Stimulated activated CD8-positive, alpha-beta memory T cell treated with anti-CD3 and anti-CD28 coated beads, Interleukin-7, amount 100 ng/mL, for 1 hour (primary cell): ENCODE results near the gene PLCXD1.
A peak's percentile ranks its signal among the peaks of the same experiment; 100 is the strongest.
"Not testable (repeated sequence)": the region's sequence is repeated elsewhere in the genome, so short reads cannot be mapped to it uniquely, and the experiment has no call there.

ENCODE experiments used
- DNase-seq, 2 donors: peaks; one replicate each; pipeline ENCODE4 v3.0.0-alpha.2; 2020; ENCODE audit warnings: low read depth in 2 of 2

The PLCXD1 gene

DNA sequence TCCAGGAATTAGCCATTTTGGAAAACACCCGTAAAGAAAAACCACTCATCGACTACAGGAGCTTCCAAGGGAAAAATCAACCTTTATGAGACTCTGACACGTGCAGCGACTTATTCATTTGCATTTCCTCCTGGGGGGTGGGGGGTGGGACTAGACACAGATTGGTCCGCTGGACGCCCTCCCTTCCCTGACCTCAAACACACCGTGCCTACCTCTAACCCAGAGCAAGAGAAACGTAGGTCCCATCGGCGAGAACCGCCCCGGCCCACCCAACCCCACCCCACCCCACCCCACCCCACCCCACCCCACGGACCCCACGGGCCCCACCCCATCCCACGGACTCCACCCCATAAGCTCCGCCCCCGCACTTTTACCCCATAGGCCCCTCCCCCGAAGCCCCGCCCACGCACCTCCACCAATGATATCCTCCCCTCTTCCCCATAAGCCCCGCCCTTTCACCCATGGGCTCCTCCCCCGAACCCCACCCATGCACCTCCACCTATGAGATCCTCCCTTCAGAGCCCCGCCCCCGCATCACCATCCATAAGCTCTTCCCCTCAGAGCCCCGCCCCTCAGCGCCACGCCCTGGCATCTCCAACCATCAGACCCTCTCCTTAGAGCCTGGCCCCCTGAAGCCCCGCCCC lies 36.4 kb downstream of the PLCXD1 start:
- no peak for DNase-seq

DNA sequence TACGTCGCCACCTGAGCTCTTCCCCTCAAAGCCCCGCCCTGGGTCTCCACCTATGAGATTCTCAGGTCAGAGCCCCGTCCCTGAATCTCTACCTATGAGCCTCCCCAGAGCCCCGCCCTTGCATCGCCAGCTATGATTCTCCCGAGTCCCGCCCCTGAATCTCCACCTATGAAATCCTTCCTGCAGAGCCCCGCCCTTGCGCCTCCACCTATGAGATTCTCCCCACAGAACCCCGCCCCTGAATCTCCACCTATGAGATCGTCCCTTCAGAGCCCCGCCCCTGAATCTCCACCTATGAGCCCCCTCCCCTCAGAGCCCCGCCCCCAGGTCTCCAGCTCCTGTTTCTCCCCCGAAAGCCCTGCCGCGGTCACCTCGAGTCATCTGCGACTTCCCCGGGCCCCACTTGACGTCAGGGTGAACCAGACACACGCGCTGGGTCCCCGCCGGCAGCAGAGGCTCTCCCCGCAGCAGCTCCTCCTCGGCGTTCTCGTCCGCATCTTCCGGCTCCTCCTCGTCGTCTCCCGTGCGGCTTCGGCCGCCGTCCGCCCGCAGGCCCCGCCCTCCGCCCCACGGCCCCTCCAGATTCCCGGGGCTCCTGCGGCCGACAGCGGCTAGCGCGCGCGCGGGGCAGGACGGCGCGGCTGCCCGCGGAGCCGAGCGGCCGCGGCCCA lies 37.0 kb downstream of the PLCXD1 start:
- DNase-seq, result peak; percentile 85 to 90

DNA sequence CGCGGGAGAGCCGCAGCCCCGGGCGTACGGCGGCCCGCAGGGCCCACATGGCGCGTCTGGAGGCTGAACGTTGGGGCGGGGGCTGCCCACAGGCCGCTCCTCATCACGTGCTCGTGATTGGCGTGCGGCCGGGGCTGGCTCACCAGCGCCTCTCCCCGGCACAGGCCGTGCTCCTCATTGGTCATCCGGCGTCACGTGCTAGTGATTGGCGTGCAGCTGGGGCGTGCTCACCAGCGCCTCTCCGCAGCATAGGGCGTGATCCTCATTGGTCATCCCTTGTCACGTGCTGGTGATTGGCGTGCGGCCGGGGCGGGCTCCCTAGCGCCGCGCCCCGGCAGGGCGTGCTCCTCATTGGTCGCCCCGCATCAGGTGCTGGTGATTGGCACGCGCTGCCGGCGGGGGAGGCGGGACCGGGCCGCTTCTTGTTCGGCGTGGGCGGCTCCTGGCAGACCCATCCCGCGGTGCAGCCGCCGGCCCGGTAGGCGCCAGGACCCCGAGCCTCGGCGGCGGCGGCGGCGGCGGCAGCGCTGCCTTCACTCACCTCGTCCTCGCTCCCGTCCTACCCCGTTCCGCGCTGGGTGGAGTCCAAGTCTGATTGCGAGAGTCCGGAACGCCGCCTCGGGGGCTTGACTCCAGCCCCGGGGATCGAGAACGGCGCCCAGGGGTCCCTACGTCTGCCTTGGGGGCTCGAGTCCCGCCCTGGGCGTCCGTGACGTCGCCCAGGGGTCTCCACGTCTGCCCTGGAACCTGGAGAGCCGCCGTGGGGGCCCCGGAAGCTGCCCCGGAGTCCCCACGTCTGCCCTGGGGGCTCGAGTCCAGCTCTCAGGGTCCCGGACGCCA lies 37.8 kb downstream of the PLCXD1 start, which contains the start of gene GTPBP6:
TSS of gene GTPBP6 (minus strand) at position 58 of the 840 bp plus-strand sequence. CDS start at position 49, 9 bp downstream.
- peak; percentile 96 to 97 for DNase-seq

DNA sequence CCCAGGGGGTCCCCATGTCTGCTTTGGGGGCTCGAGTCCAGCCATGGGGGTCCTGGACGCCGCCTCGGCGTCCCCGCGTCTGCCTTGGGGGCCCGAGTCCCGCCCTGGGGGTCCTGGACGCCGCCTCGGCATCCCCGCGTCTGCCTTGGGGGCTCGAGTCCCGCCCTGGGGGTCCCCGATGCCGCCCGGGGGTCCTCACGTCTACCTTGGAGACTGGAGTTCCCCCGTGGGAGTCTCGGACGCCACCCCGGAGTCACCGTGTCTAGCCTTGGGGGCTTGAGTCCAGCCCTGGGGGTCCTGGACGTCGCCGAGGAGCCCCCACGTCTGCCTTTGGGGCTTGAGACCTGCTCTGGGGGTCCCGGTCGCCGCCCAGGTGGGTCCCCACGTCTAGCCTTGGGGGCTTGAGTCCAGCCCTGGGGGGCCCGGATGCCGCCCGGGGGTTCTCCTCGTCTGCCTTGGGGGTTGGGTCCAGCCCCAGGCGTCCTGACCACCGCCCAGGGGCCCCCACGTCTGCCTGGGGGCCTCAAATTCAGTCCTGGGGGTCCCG lies 38.5 kb downstream of the PLCXD1 start:
- no peak for DNase-seq

DNA sequence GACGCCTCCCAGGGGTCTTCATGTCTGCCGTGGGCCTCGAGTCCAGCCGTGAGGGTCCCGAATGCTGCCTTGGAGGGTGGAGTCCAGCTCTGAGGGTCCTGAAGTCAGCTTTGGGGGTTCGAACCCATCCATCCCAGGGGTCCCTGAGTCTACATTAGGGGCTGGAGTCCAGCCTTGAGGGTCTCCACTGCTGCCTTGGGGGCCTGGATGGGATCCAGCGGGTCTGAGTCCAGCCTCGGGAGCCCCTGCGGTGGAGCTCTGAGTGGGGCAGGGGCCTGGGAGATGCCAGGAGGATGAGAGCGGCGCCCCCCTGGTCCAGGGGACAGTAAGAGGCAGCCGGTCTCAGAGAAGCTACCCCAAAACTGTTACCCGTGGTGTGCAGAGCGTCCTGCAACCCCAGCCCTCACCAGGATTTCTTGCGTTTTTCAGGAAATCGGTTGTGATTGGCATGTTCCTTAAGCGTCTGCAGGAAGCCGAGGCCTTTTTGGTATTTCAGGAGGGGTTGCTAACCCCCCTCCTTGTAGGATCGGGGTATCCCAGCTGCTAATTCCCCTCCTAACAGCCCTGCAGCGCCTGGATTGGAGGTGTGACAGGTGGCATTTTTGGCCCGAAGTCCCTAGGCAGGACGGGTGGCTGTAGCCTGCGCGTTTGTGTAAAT lies 39.1 kb downstream of the PLCXD1 start:
- DNase-seq, result no peak

DNA sequence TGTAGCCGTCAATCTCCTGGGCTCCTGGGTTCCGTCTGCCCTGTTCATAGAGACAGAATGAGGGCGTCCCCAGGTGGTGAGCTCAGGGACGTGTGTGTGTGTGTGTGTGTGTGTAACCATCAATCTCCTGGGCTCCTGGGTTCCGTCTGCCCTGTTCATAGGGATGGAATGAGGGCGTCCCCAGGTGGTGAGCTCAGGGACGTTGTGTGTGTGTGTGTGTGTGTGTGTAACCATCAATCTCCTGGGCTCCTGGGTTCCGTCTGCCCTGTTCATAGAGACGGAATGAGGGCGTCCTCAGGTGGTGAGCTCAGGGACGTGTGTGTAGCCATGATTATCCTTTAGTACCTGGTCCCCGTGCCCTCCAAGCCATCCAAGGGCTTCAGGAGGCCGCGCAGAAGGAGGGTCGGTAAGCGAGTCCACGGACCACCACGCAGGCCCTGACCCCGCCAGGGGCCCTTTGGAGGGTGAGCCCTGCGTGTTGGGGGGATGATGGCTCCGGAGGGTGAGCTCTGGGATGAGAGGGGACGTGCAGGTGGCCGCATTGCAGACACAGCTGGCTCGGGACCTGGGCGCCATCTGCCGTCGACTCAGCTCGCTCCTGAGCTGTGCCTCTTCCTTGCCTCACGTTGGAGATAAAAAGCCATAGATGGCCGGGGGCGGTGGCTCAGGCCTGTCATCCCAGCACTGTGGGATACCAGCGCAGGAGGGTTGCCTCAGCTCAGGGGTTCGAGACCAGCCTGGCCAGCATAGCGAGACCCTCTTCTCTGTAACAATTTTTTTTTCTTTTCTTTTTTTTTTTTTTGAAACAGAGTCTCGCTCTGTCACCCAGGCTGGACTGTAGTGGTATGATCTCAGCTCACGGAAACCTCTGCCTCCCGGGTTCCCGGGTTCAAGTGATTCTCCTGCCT lies 42.8 kb downstream of the PLCXD1 start:
- no peak for DNase-seq

DNA sequence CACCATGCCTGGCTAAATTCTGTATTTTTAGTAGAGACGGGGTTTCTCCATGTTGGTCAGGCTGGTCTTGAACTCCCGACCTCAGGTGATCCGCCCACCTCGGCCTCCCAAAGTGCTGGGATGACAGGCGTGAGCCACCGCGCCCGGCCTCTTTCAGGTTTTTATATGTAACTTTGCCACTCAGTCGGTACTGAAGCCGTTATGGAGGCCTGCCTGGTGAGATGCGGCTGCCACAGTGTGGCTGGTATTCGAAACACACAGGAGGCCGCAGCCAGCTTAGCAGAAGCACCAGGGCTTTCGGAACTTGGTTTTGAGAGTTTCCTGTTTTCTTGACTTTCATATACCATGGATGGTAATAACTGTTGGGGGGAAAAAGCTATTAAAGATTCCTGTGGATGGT lies 43.5 kb downstream of the PLCXD1 start:
- not testable (repeated sequence) for DNase-seq

DNA sequence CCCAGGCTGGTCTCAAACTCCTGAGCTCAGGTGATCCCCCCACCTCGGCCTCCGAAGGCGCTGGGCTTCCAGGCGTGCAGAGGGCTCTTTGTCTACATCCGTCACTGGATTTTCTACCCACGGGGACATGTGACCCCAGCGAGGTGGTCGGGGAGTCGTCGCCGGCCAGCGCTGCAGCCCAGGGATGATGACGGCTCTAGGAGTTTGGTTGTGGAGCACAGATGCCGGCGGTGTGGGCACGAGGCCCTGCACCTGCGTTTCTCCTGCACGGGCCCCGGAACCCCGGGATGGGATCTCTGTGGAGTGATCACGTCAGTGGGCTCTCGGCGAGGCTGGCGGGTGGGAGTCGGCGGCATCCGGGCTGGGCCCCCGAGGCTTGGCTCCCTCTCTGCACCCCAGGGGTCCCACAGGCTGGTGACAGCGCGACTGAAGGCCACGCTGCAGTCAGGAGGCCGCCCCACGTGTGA lies 46.5 kb downstream of the PLCXD1 start:
- DNase-seq, result no peak

DNA sequence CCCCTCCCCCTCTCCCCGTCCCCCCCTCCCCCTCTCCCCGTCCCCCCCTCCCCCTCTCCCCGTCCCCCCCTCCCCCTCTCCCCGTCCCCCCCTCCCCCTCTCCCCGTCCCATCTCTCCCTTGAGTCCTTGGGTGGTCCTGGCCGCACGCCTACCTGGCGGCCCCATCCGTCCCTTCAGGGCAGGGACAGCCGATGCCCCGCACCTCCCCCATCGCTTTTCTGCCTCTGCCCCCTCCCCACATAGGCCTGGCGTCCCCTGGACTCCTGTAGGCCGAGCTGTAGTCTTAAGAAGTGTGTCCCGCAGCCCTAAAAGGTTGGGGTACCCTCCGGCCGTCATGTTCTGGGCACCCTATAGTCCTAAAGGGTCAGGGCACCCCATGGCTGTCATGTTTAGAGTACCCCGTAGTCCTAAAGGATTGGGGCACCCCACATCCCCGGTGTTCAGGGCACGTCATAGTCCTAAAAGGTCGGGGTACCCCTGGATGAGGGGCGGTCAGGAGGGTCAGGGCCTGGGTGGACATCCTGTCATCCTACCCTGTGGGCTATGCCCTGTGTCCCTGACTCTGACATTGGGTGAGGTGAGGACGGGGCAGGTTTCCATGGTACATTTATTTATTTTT lies 48.2 kb downstream of the PLCXD1 start:
- no peak for DNase-seq

DNA sequence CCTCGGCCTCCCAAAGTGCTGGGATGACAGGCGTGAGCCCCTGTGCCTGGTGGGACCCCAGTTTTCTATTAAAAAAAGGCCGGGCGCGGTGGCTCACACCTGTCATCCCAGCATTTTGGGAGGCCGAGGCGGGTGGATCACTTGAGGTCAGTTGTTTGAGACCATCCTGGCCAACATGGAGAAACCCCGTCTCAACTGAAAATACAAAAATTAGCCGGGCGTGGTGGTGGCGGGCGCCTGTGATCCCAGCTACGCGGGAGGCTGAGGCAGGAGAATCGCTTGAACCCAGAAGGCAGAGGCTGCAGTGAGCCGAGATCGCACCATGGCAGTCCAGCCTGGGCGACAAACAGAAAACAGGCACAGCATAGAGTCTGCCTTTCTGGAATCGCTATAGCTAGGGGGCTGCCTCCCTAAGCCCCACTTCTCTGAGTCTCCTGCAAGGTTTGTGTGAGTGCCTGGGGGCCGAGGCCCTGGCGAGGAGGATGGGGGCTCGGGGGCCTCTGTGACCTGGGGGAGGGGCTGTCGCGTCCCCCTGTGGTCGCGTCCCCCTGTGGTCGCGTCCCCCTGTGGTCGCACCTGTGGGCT lies 49.1 kb downstream of the PLCXD1 start:
- DNase-seq, result not testable (repeated sequence)

DNA sequence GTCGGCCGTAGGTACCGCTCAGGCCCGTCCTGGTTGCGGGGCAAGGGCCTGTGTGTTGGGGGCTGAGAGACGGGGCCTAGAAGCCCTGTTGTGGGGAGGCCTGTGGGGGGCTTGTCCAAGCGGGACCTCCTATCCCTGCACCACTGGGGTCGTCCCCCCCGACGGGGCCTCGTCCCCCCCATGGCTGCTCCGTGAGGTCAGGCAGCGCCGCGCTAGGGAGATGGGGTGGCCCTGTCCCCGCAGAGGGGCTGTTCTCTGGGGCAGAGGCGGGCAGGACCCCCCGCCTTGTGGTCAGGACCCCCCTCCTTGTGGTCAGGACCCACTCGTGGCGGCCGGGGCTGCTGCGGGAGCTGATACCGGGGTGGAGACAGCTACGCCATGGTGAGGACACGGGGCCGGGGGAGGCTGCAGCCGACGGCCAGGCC lies 49.6 kb downstream of the PLCXD1 start:
- no peak for DNase-seq

DNA sequence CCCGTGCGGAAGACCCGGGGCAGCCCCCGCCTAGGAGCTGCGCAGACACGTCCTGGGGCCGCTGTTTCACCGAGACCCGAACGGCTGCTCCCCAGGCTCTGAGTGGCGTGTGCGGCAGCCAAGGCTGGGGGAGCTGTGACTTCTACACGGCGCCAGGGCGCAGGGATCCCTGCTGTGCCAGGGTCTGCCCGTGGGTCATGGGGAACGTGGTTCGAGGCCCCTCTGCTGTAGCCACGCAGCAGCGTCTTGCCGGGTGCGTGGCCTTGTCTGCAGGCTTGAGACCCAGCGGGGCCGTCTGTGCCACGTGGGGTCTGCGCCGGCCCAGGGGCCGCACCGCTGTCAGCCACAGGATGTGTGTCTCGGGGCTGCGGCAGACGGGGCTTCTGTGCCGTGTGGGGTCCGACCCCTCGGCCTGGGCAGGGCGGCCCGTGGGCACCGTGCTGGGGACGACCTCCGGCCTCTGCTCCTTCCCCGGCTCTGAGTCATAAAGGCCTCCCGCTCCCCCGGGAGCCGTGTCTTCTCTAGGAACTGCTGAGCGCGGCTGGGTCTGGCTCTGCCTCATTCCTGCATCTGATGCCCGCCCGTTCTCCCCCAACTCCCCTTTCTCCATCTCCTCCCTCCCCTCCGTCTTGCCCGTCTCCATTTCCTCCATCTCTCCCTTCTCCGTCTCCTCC lies 50.1 kb downstream of the PLCXD1 start:
- DNase-seq, result no peak

DNA sequence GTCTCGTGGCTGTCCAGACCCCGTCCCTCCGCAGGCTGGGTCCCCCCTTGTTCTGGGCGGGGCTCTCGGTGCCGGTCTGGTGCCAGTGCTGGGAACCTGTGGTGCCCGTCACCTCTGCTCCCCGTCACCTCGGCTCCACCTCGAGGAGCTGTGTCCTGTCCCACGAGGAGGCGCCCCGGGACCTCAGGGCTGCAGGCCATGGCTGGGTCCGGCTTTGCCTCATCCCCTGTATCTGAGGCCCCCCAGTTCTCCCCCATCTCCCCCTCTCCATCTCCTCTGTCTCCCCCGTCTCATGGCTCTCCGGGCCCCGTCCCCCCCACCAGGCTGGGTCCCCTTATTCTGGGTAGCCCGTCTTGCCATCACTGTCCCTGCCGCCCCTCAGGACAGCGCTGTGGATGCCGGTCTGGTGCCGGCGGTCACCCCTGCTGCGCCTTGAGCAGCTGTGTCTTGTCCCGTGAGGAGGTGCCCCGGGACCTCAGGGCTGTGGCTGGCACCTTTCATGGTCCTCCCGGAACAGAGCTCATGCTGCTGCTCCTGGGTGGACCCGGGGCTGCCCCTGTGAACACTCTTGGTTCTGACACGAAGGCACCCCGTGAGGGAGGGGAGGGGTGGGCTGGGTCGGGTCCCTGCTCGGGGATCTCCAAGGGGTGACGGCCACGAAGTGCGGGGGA lies 50.8 kb downstream of the PLCXD1 start:
- no peak for DNase-seq

DNA sequence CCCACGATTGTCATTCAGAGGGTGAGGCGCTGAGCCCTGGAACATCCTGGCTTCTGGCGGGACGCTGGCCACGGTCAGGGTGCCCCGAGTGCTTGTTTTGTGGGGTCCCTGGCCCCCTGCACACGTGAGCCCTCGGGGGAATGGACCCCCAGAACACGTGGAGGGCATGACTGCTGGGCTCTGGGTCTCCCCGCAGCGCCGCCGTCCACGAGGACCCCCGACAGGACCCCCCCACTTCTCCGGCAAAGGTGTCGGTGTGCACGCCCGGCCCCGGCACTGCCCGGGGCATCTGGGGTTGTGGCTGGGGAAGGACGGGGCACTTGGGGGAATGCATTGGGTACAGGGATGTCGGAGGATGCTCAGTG lies 51.3 kb downstream of the PLCXD1 start:
- no peak for DNase-seq

DNA sequence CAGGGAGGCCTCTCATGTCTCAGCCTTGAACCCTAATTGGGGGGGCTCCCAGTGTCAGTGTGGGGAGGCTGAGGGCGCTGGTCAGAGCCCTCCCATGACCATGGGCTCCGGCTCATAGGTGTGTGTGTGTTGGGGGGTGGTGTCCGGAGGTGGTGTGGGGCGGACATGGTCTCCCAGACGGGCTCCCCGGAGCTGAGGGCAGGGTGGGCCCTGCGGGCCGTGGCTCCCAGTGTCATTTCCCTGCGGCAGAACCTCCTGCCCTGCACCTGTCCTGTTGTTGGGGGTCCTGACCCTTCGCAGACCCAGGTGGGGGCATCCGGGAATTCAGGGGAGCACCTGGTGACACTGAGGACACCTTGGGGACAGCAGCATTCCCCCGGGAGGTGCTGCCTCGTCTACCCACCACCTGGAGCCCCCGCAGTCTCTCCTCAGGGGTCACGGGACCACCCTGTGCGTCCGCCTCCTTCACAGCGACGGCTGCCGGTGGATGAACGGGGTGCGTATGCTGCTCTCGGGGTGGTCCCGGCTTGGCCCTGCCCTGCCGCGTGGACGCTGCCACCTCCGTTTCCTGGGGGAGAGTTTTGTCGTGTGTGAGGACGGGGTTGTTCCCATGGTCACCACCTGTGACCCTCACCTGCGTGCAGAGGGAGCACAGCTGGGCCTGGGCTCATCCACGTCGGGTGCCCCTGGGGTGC lies 51.9 kb downstream of the PLCXD1 start:
- no peak for DNase-seq

DNA sequence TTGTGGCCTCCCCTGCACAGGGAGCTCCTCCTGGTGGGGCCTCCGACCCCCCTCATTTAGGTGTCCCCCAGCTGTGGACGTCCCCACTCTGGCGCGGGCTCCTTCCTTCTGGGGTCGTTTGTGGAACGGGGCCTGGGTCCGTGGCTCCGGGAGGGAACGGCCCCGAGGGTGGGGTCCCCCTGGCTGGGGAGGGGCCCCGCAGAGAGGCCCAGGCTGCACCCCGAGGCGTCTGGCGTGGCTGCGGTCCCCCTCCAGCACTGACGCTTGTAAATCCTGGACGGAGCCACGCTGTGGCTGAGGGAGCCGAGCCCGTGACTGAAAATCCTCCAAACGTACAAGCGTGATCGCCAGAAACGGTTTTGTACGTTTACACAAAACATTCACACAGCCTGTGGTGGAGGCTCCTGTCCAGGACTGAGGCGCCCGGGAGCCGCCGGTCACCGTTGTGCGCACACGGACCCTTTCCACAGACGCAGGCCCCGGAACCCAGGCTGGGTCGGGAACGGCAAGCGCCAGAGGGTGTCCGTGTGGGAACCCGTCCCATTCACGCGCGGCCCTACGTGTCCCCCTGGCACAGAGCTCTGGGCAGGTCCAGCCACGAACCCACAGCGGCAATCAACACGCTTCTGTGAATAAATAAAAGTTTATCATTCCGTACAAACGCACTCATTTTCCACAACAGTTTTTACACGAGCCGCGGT lies 52.6 kb downstream of the PLCXD1 start:
- no peak for DNase-seq

DNA sequence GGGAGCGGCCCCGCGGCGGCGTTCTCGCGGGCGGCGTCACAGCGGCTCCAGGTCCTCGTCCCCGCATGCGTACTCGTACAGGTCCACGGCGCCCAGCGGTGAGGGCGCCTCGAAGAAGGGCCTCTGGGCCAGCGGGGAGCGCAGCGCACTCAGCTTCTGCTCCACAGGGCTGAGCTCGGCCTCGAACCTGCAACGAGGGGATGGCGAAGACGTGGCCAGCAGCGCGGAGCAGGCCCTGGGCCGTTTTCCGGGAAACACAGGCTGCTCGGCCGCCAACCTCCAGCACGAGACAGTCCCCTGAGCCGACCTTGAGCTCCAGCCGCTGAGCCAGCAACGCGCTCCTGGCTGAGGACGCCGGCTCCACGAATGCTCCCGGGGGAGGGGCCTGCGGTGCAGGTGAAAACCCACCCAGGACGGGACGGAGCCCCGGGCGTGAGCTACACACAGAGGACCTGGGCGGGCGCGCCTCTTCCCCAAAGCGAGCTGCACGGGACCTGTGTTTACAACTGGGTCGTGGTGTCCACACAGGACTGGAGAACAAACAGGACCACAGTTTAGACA lies 53.2 kb downstream of the PLCXD1 start:
- DNase-seq, result no peak
